ENCODE measurements around the gene ZNF879.

Gene ZNF879

GRCh38 chr5:178993955-178994579 lies 29.5 kb upstream of the ZNF879 start:
- H3K4me3 ChIP-seq (ENCODE audit: low read depth, low read length), result no peak overlapping the region
- no peak for DNase-seq (ENCODE audit: low read depth)
- in situ Hi-C loops (cut with HindIII; ENCODE audit: low sequenced_read_pairs), result no loop called here
- TF ChIP-seq CTCF (IDR thresholded peaks at IDR 0.05; ENCODE audit: low read depth, low read length, missing control alignments), result no peak

GRCh38 chr5:178994580-178995340 lies 28.8 kb upstream of the ZNF879 start, which contains the start of gene GRM6:
Gene GRM6, minus strand, starts transcription at chr5:178995320. Its CDS starts 376 bp downstream, at chr5:178994944.
- in situ Hi-C loops (cut with HindIII; ENCODE audit: low sequenced_read_pairs), result loop anchor here (5.0 kb wide), 1 partner anchor 37 kb away; no protein-coding TSS in a partner anchor
- no peak for DNase-seq (ENCODE audit: low read depth)
- TF ChIP-seq CTCF (IDR thresholded peaks at IDR 0.05; ENCODE audit: low read depth, low read length, missing control alignments), result no peak
- no peak within 1 kb of the TSS for H3K4me3 ChIP-seq (ENCODE audit: low read depth, low read length)

- in situ Hi-C loops (cut with HindIII; ENCODE audit: low sequenced_read_pairs), result loop anchor here (5.0 kb wide), 1 partner anchor 38 kb away; no protein-coding TSS in a partner anchor
- DNase-seq (ENCODE audit: low read depth), result no peak
- no peak for TF ChIP-seq CTCF (IDR thresholded peaks at IDR 0.05; ENCODE audit: low read depth, low read length, missing control alignments)
- H3K4me3 ChIP-seq (ENCODE audit: low read depth, low read length), result no peak overlapping the region
Observed at GRCh38 chr5:178995341-178995690, 28.3 kb upstream of the ZNF879 start.

DNA sequence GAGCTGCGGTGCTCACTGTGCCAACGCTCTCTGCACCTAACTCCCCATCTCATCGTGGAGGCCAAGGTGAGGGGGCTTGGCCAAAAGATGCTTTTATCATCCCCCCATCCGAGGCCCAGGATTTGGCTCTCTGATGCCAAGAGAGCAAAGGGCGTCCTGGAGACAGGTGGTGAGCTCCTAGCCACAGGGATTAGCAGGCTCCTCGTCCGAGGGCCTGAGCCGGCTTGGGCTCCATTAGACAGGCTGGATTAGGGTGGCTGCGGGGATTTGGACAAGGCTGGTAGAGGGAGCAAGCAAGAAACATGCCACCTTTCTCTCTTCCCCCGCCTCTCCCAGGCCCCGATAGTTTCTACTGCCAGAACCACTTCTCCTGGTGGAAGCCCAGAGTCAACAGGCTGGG lies 27.4 kb upstream of the ZNF879 start:
- in situ Hi-C loops (cut with HindIII; ENCODE audit: low sequenced_read_pairs), result loop anchor here (5.0 kb wide), 1 partner anchor 39 kb away; no protein-coding TSS in a partner anchor
- H3K4me3 ChIP-seq (ENCODE audit: low read depth, low read length), result no peak overlapping the region
- no peak for DNase-seq (ENCODE audit: low read depth)
- no peak for TF ChIP-seq CTCF (IDR thresholded peaks at IDR 0.05; ENCODE audit: low read depth, low read length, missing control alignments)

DNA sequence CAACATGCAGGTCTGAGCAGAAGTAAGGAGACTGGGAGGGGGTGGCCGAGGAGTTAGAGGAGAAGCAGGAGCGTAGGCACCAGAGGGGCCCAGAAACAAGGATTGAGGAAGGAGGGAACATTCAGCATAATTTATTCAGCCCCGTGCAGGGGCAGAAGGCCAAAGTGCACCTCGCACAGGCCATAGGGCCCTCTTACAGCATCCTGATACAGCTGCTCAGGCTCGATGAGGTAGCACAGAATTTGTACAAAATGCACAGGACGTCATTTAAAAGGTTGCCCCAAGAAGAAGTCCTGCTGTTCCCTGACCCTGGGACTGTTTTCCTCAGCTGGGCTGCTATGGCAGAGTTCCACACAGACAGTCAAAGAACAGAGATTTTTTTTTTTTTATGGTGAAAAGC lies 26.4 kb upstream of the ZNF879 start:
- no peak for TF ChIP-seq CTCF (IDR thresholded peaks at IDR 0.05; ENCODE audit: low read depth, low read length, missing control alignments)
- in situ Hi-C loops (cut with HindIII; ENCODE audit: low sequenced_read_pairs), result loop anchor here (5.0 kb wide), 1 partner anchor 40 kb away; no protein-coding TSS in a partner anchor
- H3K4me3 ChIP-seq (ENCODE audit: low read depth, low read length), result no peak overlapping the region
- no peak for DNase-seq (ENCODE audit: low read depth)

GRCh38 chr5:178998441-178998840 lies 25.2 kb upstream of the ZNF879 start:
- H3K4me3 ChIP-seq (ENCODE audit: low read depth, low read length), result no peak overlapping the region
- in situ Hi-C loops (cut with HindIII; ENCODE audit: low sequenced_read_pairs), result loop anchor here (5.0 kb wide), 1 partner anchor 41 kb away; no protein-coding TSS in a partner anchor
- no peak for TF ChIP-seq CTCF (IDR thresholded peaks at IDR 0.05; ENCODE audit: low read depth, low read length, missing control alignments)

More at GRCh38 chr5:178998441-178998840, 25.2 kb upstream of the ZNF879 start:
- DNase-seq (ENCODE audit: low read depth), result no peak
